ENCODE data around the gene OXER1. TPM values are rescaled to one million over a fixed set of nuclear protein-coding genes. Genes with fewer than 3 reads are reported as not detected.
"Not testable (repeated sequence)": the region's sequence is repeated elsewhere in the genome, so short reads cannot be mapped to it uniquely, and the experiment has no call there.

OXER1 gene
- total RNA-seq, 1 donor from 2014 or later = 1.8 TPM

- Mint-ChIP-seq H3K36me3 (ENCODE audit: low read depth) (peaks cover 20% of the 10 kb centered on the region), H3K27me3 (ENCODE audit: low read depth) (no peaks in the 10 kb centered on the region), H3K9me3 (no peaks in the 10 kb centered on the region), H3K27ac (ENCODE audit: unreplicated experiment) (peak overlapping the region; percentile 14), H3K4me1 (peaks cover 9% of the 10 kb centered on the region), H3K4me3 (no peak overlapping the region)
- TF ChIP-seq CTCF (conservative IDR thresholded peaks at IDR 0.05) = no peak
- DNase-seq (ENCODE audit: low read depth, low spot score) = no peak
Measured at GRCh38 chr2:42742740-42743658, 20.9 kb downstream of the OXER1 start.

- H3K4me3 Mint-ChIP-seq = no peak overlapping the region
- H3K9me3 Mint-ChIP-seq = no peaks in the 10 kb centered on the region
- peaks cover 9% of the 10 kb centered on the region for H3K4me1 Mint-ChIP-seq
- H3K27me3 Mint-ChIP-seq (ENCODE audit: low read depth) = no peaks in the 10 kb centered on the region
- DNase-seq (ENCODE audit: low read depth, low spot score) = no peak
- H3K36me3 Mint-ChIP-seq (ENCODE audit: low read depth) = peaks cover 26% of the 10 kb centered on the region
- no peak for TF ChIP-seq CTCF (conservative IDR thresholded peaks at IDR 0.05)
- no peak overlapping the region for H3K27ac Mint-ChIP-seq (ENCODE audit: unreplicated experiment)
Measured at GRCh38 chr2:42741140-42741539, 22.8 kb downstream of the OXER1 start.

GRCh38 chr2:42736598-42737322, 27.2 kb downstream of the OXER1 start:
- Mint-ChIP-seq H3K27me3 (ENCODE audit: low read depth) (no peaks in the 10 kb centered on the region), H3K9me3 (peaks cover 12% of the 10 kb centered on the region), H3K4me3 (no peak overlapping the region), H3K36me3 (ENCODE audit: low read depth) (peaks cover 49% of the 10 kb centered on the region), H3K4me1 (no peaks in the 10 kb centered on the region), H3K27ac (ENCODE audit: unreplicated experiment) (no peak overlapping the region)
- TF ChIP-seq CTCF (conservative IDR thresholded peaks at IDR 0.05) = no peak
- DNase-seq (ENCODE audit: low read depth, low spot score) = no peak

GRCh38 chr2:42733852-42734251, 30.1 kb downstream of the OXER1 start:
- no peaks in the 10 kb centered on the region for H3K27me3 Mint-ChIP-seq (ENCODE audit: low read depth)
- TF ChIP-seq CTCF (conservative IDR thresholded peaks at IDR 0.05) = no peak
- H3K36me3 Mint-ChIP-seq (ENCODE audit: low read depth) = peaks cover 56% of the 10 kb centered on the region
- H3K4me1 Mint-ChIP-seq = no peaks in the 10 kb centered on the region
- H3K27ac Mint-ChIP-seq (ENCODE audit: unreplicated experiment) = no peak overlapping the region
- peaks cover 19% of the 10 kb centered on the region for H3K9me3 Mint-ChIP-seq
- no peak for DNase-seq (ENCODE audit: low read depth, low spot score)
- no peak overlapping the region for H3K4me3 Mint-ChIP-seq

GRCh38 chr2:42731316-42731715, 32.6 kb downstream of the OXER1 start:
- not testable (repeated sequence) for H3K27ac Mint-ChIP-seq (ENCODE audit: unreplicated experiment); H3K4me1 Mint-ChIP-seq; H3K27me3 Mint-ChIP-seq (ENCODE audit: low read depth); H3K4me3 Mint-ChIP-seq; DNase-seq (ENCODE audit: low read depth, low spot score)
- H3K36me3 Mint-ChIP-seq (ENCODE audit: low read depth) = peaks cover 51% of the 10 kb centered on the region
- H3K9me3 Mint-ChIP-seq = peaks cover 19% of the 10 kb centered on the region

GRCh38 chr2:42726680-42727079, 37.3 kb downstream of the OXER1 start:
- DNase-seq (ENCODE audit: low read depth, low spot score) = no peak
- H3K27me3 Mint-ChIP-seq (ENCODE audit: low read depth) = no peaks in the 10 kb centered on the region
- no peak overlapping the region for H3K27ac Mint-ChIP-seq (ENCODE audit: unreplicated experiment)
- peaks cover 23% of the 10 kb centered on the region for H3K36me3 Mint-ChIP-seq (ENCODE audit: low read depth)
- H3K9me3 Mint-ChIP-seq = peaks cover 8% of the 10 kb centered on the region
- TF ChIP-seq CTCF (conservative IDR thresholded peaks at IDR 0.05) = no peak
- no peak overlapping the region for H3K4me3 Mint-ChIP-seq
- H3K4me1 Mint-ChIP-seq = peaks cover 11% of the 10 kb centered on the region

Data from neural crest cell (in vitro differentiated cells).